DOHH2 (cell line): ENCODE results near the gene C15orf62.
A peak's percentile ranks its signal among the peaks of the same experiment; 100 is the strongest.

Source experiments
- H3F3A ChIP-seq: fragments of 200-600 bp; sonication (generic), shearing (Covaris generic); 2 replicates; pipeline ENCODE4 v1.6.0; 2016; ENCODE audit warnings: antibody characterized with exemption, mild to moderate bottlenecking; ENCODE audit not compliant: control insufficient read depth, insufficient read depth
- H3K27ac ChIP-seq: fragments of 200-600 bp; sonication (generic); 2 replicates; pipeline ENCODE4 v1.5.1; 2014; ENCODE audit warnings: low read depth, mild to moderate bottlenecking, low read length, moderate library complexity
- H3K27me3 ChIP-seq: fragments of 200-600 bp; sonication (generic); 2 replicates; pipeline ENCODE4 v1.6.1; 2014; ENCODE audit warnings: mild to moderate bottlenecking, low read length, mixed read lengths; ENCODE audit not compliant: control insufficient read depth
- H3K36me3 ChIP-seq: fragments of 200-600 bp; sonication (generic); 2 replicates; pipeline ENCODE4 v1.6.1; 2014; ENCODE audit warnings: mild to moderate bottlenecking, low read length, moderate library complexity, mixed read lengths; ENCODE audit not compliant: control insufficient read depth
- H3K4me1 ChIP-seq: fragments of 200-600 bp; sonication (generic); 2 replicates; pipeline ENCODE4 v1.6.1; 2014; ENCODE audit warnings: mild to moderate bottlenecking, low read length, mixed read lengths; ENCODE audit not compliant: control insufficient read depth
- H3K4me2 ChIP-seq: fragments of 200-600 bp; sonication (generic); 2 replicates; pipeline ENCODE4 v1.6.0; 2014; ENCODE audit warnings: mild to moderate bottlenecking, low read length, moderate library complexity
- H3K4me3 ChIP-seq: fragments of 200-600 bp; sonication (generic); 2 replicates; pipeline ENCODE4 v1.5.1; 2014; ENCODE audit warnings: mild to moderate bottlenecking, low read length, mixed read lengths
- H3K79me2 ChIP-seq: fragments of 200-600 bp; sonication (generic); 2 replicates; pipeline ENCODE4 v1.6.1; 2014; ENCODE audit warnings: mild to moderate bottlenecking, low read length, mixed read lengths; ENCODE audit not compliant: control insufficient read depth
- H3K9me2 ChIP-seq: fragments of 200-600 bp; sonication (generic); replicated peaks from 2 replicates; pipeline ENCODE4 v1.6.1; 2014; ENCODE audit warnings: mild to moderate bottlenecking, low read length, mixed read lengths; ENCODE audit not compliant: control insufficient read depth
- H3K9me3 ChIP-seq: fragments of 200-600 bp; sonication (generic); 2 replicates; pipeline ENCODE4 v1.6.1; 2014; ENCODE audit warnings: antibody characterized with exemption, low read length, mixed read lengths; ENCODE audit not compliant: control insufficient read depth, insufficient read depth
- H4K20me1 ChIP-seq: fragments of 200-600 bp; sonication (generic); 2 replicates; pipeline ENCODE4 v1.6.0; 2014; ENCODE audit warnings: low read depth, mild to moderate bottlenecking, antibody characterized with exemption, low read length, moderate library complexity; ENCODE audit not compliant: control insufficient read depth, insufficient read depth
- EZH2phosphoT487 ChIP-seq: fragments of 200-600 bp; sonication (generic); IDR thresholded peaks from 2 replicates; pipeline ENCODE4 v1.6.1; 2017; ENCODE audit warnings: borderline replicate concordance, mild to moderate bottlenecking, antibody characterized with exemption, low read length, moderate library complexity, mixed read lengths
- TF ChIP-seq, protein P1 (sequence below): fragments of 200-600 bp; sonication (generic); IDR thresholded peaks from one replicate; pipeline ENCODE4 v1.5.1; 2014; ENCODE audit warnings: antibody characterized with exemption, mild to moderate bottlenecking, low read depth, low read length; ENCODE audit not compliant: poor library complexity, severe bottlenecking

Gene C15orf62

DNA sequence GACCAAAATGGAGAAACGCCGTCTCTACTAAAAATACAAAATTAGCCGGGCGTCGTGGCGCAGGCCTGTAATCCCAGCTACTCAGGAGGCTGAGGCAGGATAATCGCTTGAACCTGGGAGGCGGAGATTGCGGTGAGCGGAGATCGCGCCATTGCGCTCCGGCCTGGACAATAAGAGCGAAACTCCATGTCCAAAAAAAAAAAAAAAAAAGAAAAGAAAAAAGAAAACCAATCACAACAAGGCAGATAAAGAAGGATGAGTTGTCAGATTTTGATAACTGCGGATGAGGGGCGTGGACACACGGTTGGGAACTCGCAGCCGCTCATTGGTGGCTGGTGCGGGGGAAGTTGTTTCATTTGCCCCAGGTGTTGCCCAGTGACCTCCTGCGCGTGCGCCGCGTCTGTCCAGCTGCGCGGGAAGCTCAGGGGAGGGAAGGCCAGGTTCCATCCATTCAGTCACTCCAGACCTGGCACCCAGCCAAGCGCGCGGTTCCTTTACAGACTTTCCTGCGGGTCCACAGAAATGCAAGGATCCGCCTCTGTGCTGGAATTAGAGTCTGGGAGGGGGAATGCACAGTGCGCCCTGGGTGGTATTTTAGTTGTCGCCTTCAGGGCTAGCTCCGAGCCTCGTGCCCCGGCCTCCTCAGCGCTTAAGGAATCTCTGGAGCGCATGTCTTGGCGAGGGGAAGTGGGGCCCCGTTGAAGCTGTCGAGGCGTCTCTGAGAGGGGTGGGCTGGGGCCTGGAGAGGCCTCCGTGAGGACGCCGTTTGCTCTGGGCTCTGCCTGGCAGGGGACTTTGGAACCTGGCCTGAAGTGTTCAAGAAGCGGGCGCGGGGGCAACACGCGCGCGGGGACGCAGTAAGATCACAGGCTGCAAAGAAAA, 6.6 kb upstream of the C15orf62 start:
- Histone ChIP-seq H3K4me1 (peaks cover 78% of the 10 kb centered on the region), H3K4me2 (peak overlapping the region; percentile 90), H4K20me1 (no peaks in the 10 kb centered on the region), H3K4me3 (peak overlapping the region; percentile 78), H3F3A (peaks cover 34% of the 10 kb centered on the region), H3K9me2 (no peaks in the 10 kb centered on the region), H3K27me3 (no peaks in the 10 kb centered on the region), H3K36me3 (peaks cover 36% of the 10 kb centered on the region), H3K27ac (peak overlapping the region; percentile 90), H3K79me2 (peaks cover 40% of the 10 kb centered on the region), H3K9me3 (no peaks in the 10 kb centered on the region)
- TF ChIP-seq EZH2phosphoT487, result no peak
- TF ChIP-seq, protein P1, sequence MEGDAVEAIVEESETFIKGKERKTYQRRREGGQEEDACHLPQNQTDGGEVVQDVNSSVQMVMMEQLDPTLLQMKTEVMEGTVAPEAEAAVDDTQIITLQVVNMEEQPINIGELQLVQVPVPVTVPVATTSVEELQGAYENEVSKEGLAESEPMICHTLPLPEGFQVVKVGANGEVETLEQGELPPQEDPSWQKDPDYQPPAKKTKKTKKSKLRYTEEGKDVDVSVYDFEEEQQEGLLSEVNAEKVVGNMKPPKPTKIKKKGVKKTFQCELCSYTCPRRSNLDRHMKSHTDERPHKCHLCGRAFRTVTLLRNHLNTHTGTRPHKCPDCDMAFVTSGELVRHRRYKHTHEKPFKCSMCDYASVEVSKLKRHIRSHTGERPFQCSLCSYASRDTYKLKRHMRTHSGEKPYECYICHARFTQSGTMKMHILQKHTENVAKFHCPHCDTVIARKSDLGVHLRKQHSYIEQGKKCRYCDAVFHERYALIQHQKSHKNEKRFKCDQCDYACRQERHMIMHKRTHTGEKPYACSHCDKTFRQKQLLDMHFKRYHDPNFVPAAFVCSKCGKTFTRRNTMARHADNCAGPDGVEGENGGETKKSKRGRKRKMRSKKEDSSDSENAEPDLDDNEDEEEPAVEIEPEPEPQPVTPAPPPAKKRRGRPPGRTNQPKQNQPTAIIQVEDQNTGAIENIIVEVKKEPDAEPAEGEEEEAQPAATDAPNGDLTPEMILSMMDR, result no peak

DNA sequence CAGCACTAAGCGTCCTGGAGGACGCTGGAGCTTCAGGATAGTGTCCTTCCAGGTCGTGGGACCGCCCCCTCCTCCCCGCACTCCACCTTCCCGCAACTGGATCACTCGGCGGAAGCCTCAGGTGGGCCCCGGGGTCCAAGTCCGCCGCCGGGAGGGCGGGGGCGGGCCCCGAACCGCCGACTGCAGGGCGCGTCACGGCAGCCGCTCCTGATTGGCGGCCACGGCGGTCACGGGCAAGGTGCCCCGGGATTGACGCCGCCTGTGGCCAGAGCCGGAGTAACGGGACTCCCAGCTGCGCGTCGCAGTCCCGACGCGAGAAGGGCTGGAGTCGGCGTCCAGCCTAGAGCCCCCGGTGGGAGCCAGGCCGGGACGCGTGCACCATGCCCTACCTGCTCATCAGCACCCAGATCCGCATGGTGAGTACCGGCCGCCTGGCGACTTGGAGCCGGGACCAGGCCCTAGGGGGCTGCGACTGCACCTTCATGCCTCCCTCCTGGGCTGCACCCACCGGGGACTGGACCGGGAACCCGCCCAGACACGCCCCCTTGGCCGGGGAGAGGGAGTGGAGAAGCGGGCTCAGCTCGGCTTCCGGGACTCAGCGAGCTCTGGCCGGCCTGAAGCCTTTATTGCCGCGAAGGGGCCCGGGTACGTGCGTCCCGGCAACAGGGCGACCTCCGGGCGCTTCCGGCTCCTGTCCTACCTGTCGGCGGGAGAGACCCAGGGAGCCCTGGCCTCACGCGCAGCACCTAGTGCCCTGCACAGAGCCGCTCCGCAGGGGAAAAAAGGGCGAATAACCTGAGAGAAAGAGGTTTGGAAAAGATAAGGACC, 5.8 kb upstream of the C15orf62 start, which contains the start of gene GCHFR:
Gene GCHFR (plus strand): TSS at position 268 of the 828 bp plus-strand sequence. CDS start 113 bp downstream, at position 381.
- Histone ChIP-seq H3K79me2 (peaks cover 40% of the 10 kb centered on the region), H3K36me3 (peaks cover 44% of the 10 kb centered on the region), H3K4me3 (peak within 1 kb of the TSS; percentile 78), H3K4me1 (peaks cover 85% of the 10 kb centered on the region), H3K9me3 (no peaks in the 10 kb centered on the region), H3K9me2 (no peaks in the 10 kb centered on the region), H3K27me3 (no peaks in the 10 kb centered on the region), H3K4me2 (peak within 1 kb of the TSS; percentile 90), H3K27ac (peak within 1 kb of the TSS; percentile 90), H4K20me1 (no peaks in the 10 kb centered on the region), H3F3A (peaks cover 38% of the 10 kb centered on the region)
- TF ChIP-seq EZH2phosphoT487, result no peak
- TF ChIP-seq, protein P1, result peak; percentile 43

DNA sequence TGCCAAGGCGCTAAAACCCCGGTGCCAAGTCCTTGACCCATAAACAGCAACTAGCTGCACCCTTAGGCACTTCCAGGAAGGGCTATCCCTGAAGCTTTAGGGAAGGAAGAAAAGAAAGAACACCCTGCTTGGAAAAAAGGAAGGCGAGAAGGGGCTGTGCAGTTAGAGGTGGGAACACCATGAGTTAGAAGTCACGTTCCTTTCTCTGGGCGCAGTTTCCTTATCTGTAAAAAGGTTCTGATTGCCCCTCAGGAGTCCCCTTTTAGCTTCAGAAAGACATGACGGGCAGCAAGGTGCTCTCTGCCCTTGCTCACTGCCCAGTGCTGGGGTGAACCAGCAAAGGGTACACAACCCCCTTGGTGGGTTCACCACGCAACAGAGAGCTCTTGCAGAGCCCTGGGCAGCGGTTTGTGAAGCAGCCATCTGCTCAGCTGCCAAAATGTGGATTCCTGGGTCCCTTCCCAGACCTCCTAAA, 5.1 kb upstream of the C15orf62 start:
- Histone ChIP-seq H3K27ac (peak overlapping the region; percentile 90), H3K4me2 (peak overlapping the region; percentile 90), H3K27me3 (no peaks in the 10 kb centered on the region), H3K4me3 (peak overlapping the region; percentile 78), H3K36me3 (peaks cover 46% of the 10 kb centered on the region), H4K20me1 (no peaks in the 10 kb centered on the region), H3K79me2 (peaks cover 40% of the 10 kb centered on the region), H3F3A (peaks cover 41% of the 10 kb centered on the region), H3K9me3 (no peaks in the 10 kb centered on the region), H3K4me1 (peaks cover 91% of the 10 kb centered on the region), H3K9me2 (no peaks in the 10 kb centered on the region)
- TF ChIP-seq, protein P1, result no peak
- no peak for TF ChIP-seq EZH2phosphoT487
